AG08395 (cell line): ENCODE data around the gene NFYC.
"Not testable (repeated sequence)": the region's sequence is repeated elsewhere in the genome, so short reads cannot be mapped to it uniquely, and the experiment has no call there.

Experiments
- DNase-seq: peaks from one replicate; pipeline ENCODE4 v3.0.0; 2012; ENCODE audit warnings: mixed read lengths, low spot score

Gene NFYC

DNA sequence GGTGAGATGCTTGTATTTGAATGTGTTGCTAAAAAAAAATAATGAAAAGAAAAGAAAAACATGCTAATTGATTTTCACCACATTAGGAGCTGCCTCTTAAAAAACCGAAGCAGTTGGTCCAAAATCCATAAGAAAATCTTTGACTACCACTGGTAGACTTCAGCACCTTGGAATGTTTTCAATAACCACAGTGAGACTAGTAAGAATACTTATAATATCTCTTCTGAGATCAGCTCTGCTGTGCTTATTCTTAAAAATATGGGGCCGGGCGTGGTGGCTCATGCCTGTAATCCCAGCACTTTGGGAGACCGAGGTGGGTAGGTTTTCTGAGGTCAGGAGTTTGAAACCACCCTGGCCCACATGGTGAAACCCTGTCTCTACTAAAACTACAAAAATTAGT lies 15.1 kb downstream of the NFYC start:
- no peak for DNase-seq

DNA sequence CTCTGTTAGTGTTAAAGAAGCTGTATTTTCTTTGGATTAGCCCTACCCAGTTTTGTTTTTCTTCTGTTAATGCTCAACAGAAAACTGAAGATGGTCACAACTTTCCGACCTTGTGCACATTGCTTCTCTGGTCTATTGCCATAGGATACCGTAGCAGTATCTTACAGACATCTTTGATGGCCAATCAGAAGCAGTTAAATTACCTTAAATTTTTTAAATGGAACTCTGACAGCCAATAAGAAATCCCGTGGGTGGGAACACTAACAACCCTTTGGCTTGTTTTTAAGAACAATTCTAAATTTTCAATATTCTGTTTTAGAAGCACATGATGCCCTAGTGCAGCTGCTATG lies 17.2 kb downstream of the NFYC start:
- peak; percentile 84 for DNase-seq

DNA sequence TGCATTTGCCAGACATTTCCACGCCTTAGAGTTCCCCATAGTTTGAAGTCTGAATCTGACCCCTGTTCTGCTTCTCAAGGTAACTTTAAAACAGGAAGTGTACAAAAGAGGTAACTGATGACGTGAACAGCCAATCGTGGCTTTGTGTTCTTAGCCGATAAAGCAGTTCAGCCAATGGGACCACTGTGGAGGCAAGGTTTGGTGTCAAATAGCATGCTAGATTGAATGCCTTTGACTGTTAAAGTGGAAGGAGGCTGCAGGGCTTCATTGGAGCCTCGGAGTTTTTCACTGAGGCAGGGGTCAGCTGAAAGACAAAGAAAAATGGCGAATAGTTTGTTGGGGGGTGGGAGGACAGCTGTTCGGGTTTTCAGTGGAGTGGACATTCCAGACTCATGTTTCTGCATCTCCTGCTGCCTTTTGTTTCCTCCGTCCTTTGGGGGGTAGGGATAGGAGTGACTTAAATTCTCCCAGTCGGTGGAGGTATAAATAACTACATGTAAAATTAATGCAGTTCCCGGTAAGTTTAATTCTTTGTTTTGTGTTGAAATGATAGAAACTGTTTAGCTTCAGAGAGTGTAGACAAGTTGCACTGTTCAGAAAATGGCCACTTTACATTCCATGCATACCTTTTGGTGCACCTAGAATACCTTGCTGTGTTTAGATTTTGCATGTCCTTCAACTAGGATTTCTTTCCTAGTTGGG lies 17.7 kb downstream of the NFYC start:
- DNase-seq, result peak; percentile 91

DNA sequence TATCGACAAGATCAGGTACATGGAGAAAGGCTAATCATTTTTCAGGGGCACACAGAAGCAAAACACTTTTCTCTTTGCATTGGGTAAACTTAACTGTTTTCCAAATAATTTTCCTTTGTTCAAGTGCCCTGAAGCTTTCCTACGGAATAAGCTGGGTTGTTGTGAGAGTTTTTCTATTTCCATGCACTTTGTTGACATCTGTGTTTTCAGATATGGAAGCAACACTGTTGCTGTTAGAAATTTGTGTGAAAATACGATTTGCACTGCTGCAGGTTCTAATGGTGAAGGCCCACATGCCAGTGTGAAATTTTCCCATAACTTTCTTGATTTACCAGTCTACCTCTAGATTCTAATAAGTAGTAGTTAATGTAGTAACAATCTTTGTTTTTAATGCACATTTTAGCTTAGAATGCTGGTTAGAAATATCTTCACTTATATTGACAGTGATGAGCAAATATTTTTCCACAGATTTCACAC lies 18.3 kb downstream of the NFYC start:
- no peak for DNase-seq

GRCh38 chr1:40710581-40711315 lies 19.2 kb downstream of the NFYC start:
- no peak for DNase-seq

DNA sequence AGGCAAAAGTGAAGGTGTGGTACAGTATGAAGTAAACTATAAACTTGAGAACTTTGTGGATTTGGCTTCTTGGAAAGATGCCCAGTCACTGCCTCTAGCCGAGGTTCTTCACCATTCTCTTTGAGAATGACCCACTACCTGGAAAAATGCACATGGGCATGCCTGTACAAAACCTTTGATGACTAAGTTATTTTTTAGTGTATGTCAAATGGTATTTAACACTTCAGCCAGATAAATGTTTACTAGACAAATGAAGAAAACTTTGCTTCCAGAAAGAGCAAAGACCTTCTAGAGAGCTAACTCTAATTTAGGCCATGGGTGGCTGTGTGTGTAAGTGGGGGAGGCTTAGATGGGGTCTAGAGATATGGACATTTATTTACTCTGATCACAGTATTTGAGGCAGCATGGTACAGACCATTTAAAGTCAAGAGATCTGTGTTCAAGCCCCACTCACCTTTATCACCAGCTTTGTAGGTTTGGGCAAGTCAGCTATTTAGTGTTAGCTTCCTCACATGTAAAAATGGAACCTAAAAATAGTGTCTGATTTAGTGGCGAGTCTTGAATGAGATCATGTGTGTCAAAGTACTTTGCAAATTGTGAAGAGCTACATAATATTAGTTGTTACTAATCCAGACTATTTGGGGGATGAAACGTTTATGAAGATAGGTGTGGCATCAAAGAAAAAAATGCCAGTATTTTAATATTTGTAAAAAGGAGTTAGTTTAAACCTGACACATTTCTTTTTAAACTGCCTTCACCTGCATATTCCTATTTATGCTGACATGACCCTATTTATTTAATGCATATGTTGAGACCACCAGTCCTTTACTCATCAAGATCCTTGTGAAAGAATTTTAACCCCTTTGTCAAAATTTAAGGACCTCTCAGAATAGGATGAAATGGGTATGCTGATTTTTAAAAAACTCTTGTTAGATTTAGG lies 20.2 kb downstream of the NFYC start:
- peak; percentile 32 for DNase-seq

GRCh38 chr1:40712405-40712944 lies 21.0 kb downstream of the NFYC start:
- no peak for DNase-seq

- DNase-seq, result no peak
Measured at GRCh38 chr1:40712997-40713396, 21.5 kb downstream of the NFYC start.

- DNase-seq, result no peak
Measured at GRCh38 chr1:40715491-40716059, 24.1 kb downstream of the NFYC start.

DNA sequence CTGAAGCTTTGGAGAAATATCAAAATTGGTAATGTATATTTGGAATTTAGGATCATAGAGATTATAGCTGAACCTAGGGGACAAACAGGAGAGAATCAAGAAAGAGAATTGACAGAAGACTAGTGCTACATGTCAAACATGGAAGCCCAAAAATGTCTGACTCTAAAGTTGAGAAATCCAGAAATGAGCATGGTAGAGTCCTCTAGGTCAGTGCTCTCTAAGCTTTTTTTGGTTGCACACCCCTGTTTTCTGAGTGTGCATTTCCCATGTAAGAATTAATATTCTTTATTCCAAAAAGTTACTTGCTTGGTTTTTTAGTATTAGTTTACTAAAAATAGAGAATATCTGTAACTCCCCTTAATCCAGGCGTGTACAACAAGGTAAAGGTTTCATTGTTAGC lies 25.6 kb downstream of the NFYC start:
- DNase-seq, result no peak

DNA sequence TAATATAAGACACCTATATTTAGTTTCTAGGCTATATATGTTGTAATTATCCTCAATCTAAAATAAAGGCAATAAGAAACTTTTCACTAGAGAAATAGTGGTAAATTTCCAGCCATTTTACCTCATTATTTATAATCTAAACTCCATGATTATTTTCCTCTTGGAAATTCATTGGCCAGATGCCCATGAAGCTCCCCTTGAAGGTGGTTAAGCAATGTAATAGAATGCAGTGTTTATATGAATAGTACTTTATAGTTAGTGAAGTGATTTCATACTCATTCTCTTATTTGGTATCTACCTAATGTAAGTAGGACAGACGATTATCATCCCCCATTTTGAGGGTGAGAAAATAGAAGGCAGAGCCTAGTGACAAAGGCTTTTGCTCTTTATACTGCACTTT lies 26.5 kb downstream of the NFYC start:
- no peak for DNase-seq

DNA sequence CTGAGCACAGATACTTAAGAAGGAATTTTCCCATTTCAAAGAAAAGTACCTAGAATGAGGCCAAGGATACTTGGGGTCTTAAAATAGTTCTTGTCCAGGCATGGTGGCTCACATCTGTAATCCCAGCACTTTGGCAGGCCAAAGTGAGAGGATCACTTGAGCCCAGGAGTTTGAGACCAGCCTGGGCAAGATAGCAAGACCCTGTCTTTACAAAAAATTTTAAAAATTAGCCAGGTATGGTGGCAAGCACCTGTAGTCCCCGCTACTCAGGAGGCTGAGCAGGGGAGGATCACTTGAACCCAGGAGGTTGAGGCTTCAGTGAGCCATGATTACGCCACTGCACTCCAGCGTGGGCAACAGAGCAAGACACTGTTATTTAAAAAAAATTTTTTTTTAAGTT lies 29.0 kb downstream of the NFYC start:
- no peak for DNase-seq

GRCh38 chr1:40722622-40723021 lies 31.1 kb downstream of the NFYC start:
- DNase-seq, result no peak

GRCh38 chr1:40723196-40723955 lies 31.9 kb downstream of the NFYC start:
- no peak for DNase-seq

- DNase-seq, result not testable (repeated sequence)
Measured at GRCh38 chr1:40727662-40728061, 36.2 kb downstream of the NFYC start.

DNA sequence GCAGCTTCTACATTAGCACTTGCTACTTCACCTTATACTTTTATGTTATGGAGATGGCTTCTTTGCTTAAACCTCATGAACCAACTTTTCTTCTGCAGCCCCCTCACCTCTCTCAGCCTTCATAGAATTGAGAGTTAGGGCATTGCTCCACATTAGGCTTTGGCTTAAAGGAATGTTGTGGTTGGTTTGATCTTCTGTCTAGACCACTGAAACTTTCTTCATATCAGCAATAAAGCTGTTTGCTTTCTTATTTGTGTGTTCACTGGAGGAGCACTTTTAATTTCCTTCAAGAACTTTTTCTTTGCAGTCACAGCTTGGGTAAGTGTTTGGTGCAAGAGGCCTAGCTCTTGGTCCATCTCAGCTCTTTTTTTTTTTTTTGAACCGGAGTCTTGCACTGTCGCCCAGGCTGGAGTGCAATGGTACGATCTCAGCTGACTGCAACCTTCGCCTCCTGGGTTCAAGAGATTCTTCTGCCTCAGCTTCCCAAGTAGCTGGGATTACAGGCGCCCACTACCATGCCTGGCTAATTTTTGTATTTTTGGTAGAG lies 37.9 kb downstream of the NFYC start:
- DNase-seq, result not testable (repeated sequence)

DNA sequence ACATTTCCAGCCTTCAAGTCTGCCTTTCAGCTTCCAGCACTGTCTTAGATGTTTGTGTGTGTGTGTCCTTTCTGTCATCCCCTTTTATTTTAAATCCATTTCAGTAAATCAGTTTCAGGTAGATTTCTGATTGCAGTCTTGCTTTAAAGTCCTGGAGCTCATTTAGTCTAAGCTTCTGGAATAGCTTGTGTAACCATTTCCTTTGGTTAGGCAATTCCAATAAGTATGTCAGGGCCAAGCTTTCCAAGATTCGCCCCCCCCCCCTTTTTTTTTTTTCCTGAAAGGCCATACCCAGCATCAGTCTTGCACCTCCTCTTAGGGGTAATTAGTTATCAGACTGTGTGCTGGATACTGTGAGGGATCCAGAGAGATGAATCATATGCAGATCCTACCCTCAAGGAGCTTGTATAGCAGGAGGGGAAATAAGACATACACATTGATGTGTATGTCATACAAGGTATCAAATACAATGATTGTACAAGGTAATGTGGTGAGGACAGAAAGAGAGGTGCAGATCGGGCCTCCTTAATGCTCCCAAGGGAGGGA lies 41.3 kb downstream of the NFYC start:
- DNase-seq, result no peak

DNA sequence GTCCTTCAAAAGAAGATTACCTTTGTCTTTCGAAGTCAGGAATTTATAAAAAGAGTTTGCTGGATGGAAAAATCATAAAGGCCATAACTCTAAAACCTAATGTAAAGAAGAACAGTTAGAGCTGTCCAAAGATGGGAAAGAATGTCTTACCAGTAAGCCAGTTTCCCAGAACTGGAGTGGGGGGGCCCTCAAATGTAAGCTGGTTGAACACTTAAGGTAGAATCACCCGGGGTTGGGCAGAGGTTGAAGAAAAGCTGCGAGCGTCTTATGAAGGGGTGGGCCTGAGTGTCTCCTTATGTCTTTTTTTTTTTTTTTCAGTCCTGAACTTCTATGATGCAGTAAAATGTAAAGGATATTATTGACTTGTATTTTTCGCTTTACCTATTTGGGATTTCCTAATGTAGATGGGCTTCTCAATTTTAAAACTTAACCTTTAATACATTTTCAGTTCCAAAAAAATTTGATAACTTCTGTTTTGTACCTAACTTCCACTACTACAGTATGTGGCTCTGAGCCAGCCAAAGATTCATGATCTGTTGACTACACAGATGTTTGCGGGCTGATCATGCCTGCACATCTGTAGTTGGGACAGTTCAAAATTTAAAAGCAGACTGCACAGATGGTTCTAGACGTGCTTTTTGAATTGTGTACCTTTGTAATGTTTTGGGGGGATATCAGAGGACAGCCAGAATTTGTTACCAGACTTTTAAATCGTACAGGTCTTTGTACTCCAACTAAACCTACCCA lies 43.6 kb downstream of the NFYC start:
- no peak for DNase-seq

DNA sequence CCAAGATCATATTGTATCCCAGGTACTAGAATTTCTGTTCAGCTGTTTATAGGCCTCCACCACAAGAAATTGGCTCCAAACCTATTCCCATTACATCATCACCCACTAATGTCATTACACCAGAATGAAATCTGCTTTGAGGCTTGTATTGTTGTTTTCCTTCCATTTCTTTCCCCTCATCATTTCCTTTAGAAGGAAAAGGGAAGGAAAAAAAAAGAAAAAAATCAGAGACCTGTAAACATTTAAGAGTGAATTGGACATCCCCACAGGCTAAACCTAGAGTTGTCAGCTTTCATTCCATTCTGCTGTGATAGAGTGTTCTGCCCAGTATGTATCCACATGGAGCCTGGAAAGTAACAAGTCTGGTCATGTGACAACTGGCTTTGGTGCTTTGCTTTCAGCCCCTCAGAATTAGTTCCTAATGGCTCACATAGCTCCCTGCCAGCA lies 44.6 kb downstream of the NFYC start:
- DNase-seq, result peak; percentile 31

DNA sequence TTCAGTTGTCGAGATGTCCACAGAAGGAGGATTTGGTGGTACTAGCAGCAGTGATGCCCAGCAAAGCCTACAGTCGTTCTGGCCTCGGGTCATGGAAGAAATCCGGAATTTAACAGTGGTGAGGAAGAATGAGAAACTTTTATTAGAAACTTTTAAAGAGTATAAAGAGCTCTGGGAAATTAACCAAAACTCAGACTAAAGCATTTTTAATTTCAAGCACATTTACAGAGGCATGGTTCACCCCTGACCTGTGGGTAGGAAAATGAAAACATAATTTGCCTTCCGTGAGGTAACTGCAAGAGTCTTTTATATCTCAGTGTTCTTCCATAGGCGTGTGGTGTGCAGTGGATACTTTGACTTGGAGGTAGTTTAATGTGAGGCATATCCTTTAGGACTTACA lies 47.3 kb downstream of the NFYC start:
- DNase-seq, result no peak
